Mammary epithelial cell (primary cell): ENCODE data around the gene ATP5ME.

ENCODE experiments used
- EZH2 ChIP-seq: IDR thresholded peaks from 2 replicates; pipeline ENCODE4 v1.6.1; 2012; ENCODE audit warnings: low read length, inconsistent platforms, borderline replicate concordance
- TF ChIP-seq, protein P1 (sequence below), 2 donors: IDR thresholded peaks in 1 of 2; conservative IDR thresholded peaks in 1 of 2; 2 replicates each; pipeline ENCODE4 v1.5.1; 2011 to 2012; ENCODE audit warnings: inconsistent platforms in 2 of 2, low read length in 2 of 2, mild to moderate bottlenecking in 2 of 2, control low read depth in 1 of 2, low read depth in 1 of 2; ENCODE audit not compliant: insufficient read depth in 1 of 2; ENCODE audit errors: extremely low read depth in 1 of 2

DNA sequence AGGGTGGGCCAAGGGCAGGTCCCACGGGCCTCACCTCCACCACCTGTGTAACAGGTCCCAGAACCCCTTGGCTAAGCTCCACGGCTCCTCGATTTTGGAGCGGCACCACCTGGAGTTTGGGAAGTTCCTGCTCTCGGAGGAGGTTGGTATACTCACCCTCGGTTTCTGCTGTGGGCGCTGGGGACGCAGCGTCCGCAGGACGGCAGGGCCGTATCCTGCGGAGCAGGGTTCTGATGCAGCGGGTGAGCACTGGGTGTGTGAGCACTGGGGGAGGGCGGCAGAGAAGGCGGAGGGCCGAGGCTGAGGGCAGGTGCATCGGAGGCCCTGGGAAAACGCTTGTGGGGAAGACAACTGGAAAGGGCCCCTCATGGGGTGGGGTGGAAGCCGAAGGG lies 11.0 kb downstream of the ATP5ME start:
- TF ChIP-seq, protein P1, sequence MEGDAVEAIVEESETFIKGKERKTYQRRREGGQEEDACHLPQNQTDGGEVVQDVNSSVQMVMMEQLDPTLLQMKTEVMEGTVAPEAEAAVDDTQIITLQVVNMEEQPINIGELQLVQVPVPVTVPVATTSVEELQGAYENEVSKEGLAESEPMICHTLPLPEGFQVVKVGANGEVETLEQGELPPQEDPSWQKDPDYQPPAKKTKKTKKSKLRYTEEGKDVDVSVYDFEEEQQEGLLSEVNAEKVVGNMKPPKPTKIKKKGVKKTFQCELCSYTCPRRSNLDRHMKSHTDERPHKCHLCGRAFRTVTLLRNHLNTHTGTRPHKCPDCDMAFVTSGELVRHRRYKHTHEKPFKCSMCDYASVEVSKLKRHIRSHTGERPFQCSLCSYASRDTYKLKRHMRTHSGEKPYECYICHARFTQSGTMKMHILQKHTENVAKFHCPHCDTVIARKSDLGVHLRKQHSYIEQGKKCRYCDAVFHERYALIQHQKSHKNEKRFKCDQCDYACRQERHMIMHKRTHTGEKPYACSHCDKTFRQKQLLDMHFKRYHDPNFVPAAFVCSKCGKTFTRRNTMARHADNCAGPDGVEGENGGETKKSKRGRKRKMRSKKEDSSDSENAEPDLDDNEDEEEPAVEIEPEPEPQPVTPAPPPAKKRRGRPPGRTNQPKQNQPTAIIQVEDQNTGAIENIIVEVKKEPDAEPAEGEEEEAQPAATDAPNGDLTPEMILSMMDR (conservative IDR thresholded peaks at IDR 0.05 in 1 of 2, IDR thresholded peaks at IDR 0.05 in 1 of 2; ENCODE audit: extremely low read depth in 1 of 2, insufficient read depth in 1 of 2, low read depth in 1 of 2, low read length in 2 of 2): no peak
- TF ChIP-seq EZH2: no peak
